PC-9 (cell line): ENCODE results near the gene KIF16B. TPM values are rescaled to one million over a fixed set of nuclear protein-coding genes. Genes with fewer than 3 reads are reported as not detected.
"Not testable (repeated sequence)": the region's sequence is repeated elsewhere in the genome, so short reads cannot be mapped to it uniquely, and the experiment has no call there.

ENCODE experiments used
- BruUV-seq: library from RNA; stranded (reverse); fragments of 400-500 nt; replicated peaks from 2 replicates; lab custom pipeline; 2021; lab: Mats Ljungman, UMichigan
- CTCF ChIA-PET: fragments of 300-600 bp; sonication (Branson Sonifier 250); formaldehyde crosslinking; loops from one replicate; lab custom pipeline; 2022; ENCODE audit warnings: antibody characterized with exemption; lab: Charles Lee
- POLR2A ChIA-PET: fragments of 300-600 bp; sonication (Branson Sonifier 250); formaldehyde crosslinking; loops from one replicate; lab custom pipeline; 2022; ENCODE audit warnings: antibody characterized with exemption; ENCODE audit not compliant: unreplicated experiment; lab: Charles Lee
- DNase-seq, 2 experiments: peaks; one replicate each; pipeline versions ENCODE4 v3.0.0 to v3.0.0-alpha.2; 2015 to 2022; ENCODE audit warnings: mixed read lengths in 1 of 2
- H2AFZ ChIP-seq: fragments of 200-600 bp; sonication (generic); 2 replicates; pipeline ENCODE4 v1.8.1; 2017; ENCODE audit warnings: antibody characterized with exemption
- H3F3A ChIP-seq: fragments of 200-600 bp; sonication (generic); 2 replicates; pipeline ENCODE4 v1.8.1; 2017; ENCODE audit warnings: antibody characterized with exemption, mild to moderate bottlenecking, low read depth; ENCODE audit not compliant: insufficient read depth
- H3K27ac ChIP-seq: fragments of 200-600 bp; sonication (generic); 2 replicates; pipeline ENCODE4 v1.6.1; 2016; ENCODE audit warnings: mixed run types
- H3K27me3 ChIP-seq: fragments of 200-600 bp; sonication (generic); 2 replicates; pipeline ENCODE4 v1.6.1; 2016; ENCODE audit warnings: low read depth, mixed run types; ENCODE audit not compliant: insufficient read depth
- H3K36me3 ChIP-seq: fragments of 200-600 bp; sonication (generic); 2 replicates; pipeline ENCODE4 v1.6.1; 2016; ENCODE audit warnings: low read depth, mixed run types
- H3K4me1 ChIP-seq: fragments of 200-600 bp; sonication (generic); replicated peaks from 2 replicates; pipeline ENCODE4 v1.6.1; 2016; ENCODE audit warnings: mixed run types; ENCODE audit not compliant: insufficient read depth
- H3K4me2 ChIP-seq: fragments of 200-600 bp; sonication (generic); 2 replicates; pipeline ENCODE4 v1.6.1; 2017; ENCODE audit warnings: mixed run types
- H3K4me3 ChIP-seq: fragments of 200-600 bp; sonication (generic); 2 replicates; pipeline ENCODE4 v1.6.1; 2016; ENCODE audit warnings: mixed run types
- H3K79me2 ChIP-seq: fragments of 200-600 bp; sonication (generic); 2 replicates; pipeline ENCODE4 v1.6.1; 2017; ENCODE audit warnings: low read depth, mixed run types
- H3K9me2 ChIP-seq: fragments of 200-600 bp; sonication (generic); 2 replicates; pipeline ENCODE4 v1.8.1; 2017; ENCODE audit warnings: mild to moderate bottlenecking; ENCODE audit not compliant: insufficient read depth
- H3K9me3 ChIP-seq: fragments of 200-600 bp; sonication (generic); 2 replicates; pipeline ENCODE4 v1.8.1; 2016; ENCODE audit warnings: low read depth; ENCODE audit not compliant: insufficient read depth
- H4K20me1 ChIP-seq: fragments of 200-600 bp; sonication (generic); 2 replicates; pipeline ENCODE4 v1.8.1; 2017; ENCODE audit not compliant: insufficient read depth
- CTCF ChIP-seq: fragments of 200-600 bp; sonication (generic); conservative IDR thresholded peaks from 2 replicates; pipeline ENCODE4 v1.6.1; 2017; ENCODE audit warnings: mixed run types, antibody characterized with exemption, mild to moderate bottlenecking, moderate library complexity
- EZH2 ChIP-seq: fragments of 200-600 bp; sonication (generic); IDR thresholded peaks from 2 replicates; pipeline ENCODE4 v1.8.0; 2017; ENCODE audit warnings: antibody characterized with exemption, low read depth
- intact Hi-C: fragments of 100-400 bp; cut with micrococcal nuclease; formaldehyde crosslinking; loops from one replicate; pipeline ENCODE4 v1.10.0; 2022; ENCODE audit not compliant: unreplicated experiment
- total RNA-seq: library from RNA; stranded (reverse); gene quantifications from 2 replicates; pipeline ENCODE4 v1.2.3, GENCODE V29; 2021

Gene KIF16B
- total RNA-seq, 1 experiment from 2014 or later, result 17.6 TPM

- CTCF ChIA-PET, result no interaction called here
- Histone ChIP-seq H3K36me3 (no peaks in the 10 kb centered on the region), H3K4me2 (no peak overlapping the region), H3K9me3 (no peaks in the 10 kb centered on the region), H3K27me3 (peaks cover 4% of the 10 kb centered on the region; the same call in 1 of the 2 replicates), H3K4me3 (no peak overlapping the region), H3K79me2 (no peaks in the 10 kb centered on the region), H4K20me1 (no peaks in the 10 kb centered on the region), H2AFZ (no peak overlapping the region), H3K27ac (no peak overlapping the region), H3K9me2 (0 out of 2 replicates have a peak, but pooled peaks cover 7% of the 10 kb centered on the region), H3K4me1 (no peaks in the 10 kb centered on the region), H3F3A (no peaks in the 10 kb centered on the region)
- POLR2A ChIA-PET, result no interaction called here
- no peak for TF ChIP-seq EZH2
- no peak for TF ChIP-seq CTCF
- no peak for DNase-seq
- intact Hi-C loops, result no loop called here
- no TSS peak for BruUV-seq
These were observed 26.0 kb upstream of the KIF16B start for GRCh38 chr20:16599257-16599656.

GRCh38 chr20:16596991-16597390, 23.7 kb upstream of the KIF16B start:
- DNase-seq, result no peak
- no peaks in the 10 kb centered on the region for H4K20me1 ChIP-seq
- H3K27me3 ChIP-seq, result peaks cover 4% of the 10 kb centered on the region; the same call in 1 of the 2 replicates
- TF ChIP-seq CTCF (no peak), EZH2 (no peak)
- no TSS peak for BruUV-seq
- H3K4me2 ChIP-seq, result no peak overlapping the region
- no peak overlapping the region for H3K27ac ChIP-seq
- H3K9me3 ChIP-seq, result no peaks in the 10 kb centered on the region
- H3K4me1 ChIP-seq, result no peaks in the 10 kb centered on the region
- 0 out of 2 replicates have a peak, but pooled peaks cover 7% of the 10 kb centered on the region for H3K9me2 ChIP-seq
- H3F3A ChIP-seq, result no peaks in the 10 kb centered on the region
- no peak overlapping the region for H2AFZ ChIP-seq
- ChIA-PET CTCF (no interaction called here), POLR2A (no interaction called here)
- no peaks in the 10 kb centered on the region for H3K36me3 ChIP-seq
- H3K4me3 ChIP-seq, result no peak overlapping the region
- H3K79me2 ChIP-seq, result no peaks in the 10 kb centered on the region
- intact Hi-C loops, result no loop called here

- CTCF ChIA-PET, H3K4me1 ChIP-seq, DNase-seq, H3F3A ChIP-seq, intact Hi-C loops, H3K9me3 ChIP-seq, H3K27ac ChIP-seq, H3K79me2 ChIP-seq, H3K9me2 ChIP-seq, H3K4me3 ChIP-seq, H3K36me3 ChIP-seq, BruUV-seq, POLR2A ChIA-PET, H4K20me1 ChIP-seq, H3K27me3 ChIP-seq, H3K4me2 ChIP-seq, H2AFZ ChIP-seq: not testable (repeated sequence)
These were observed 23.2 kb upstream of the KIF16B start for GRCh38 chr20:16596404-16596803.

GRCh38 chr20:16595376-16595775, 22.1 kb upstream of the KIF16B start:
- no peak overlapping the region for H3K4me2 ChIP-seq
- no peaks in the 10 kb centered on the region for H3K9me3 ChIP-seq
- H3K79me2 ChIP-seq, result no peaks in the 10 kb centered on the region
- H3K27me3 ChIP-seq, result no peaks in the 10 kb centered on the region; the same call in 1 of the 2 replicates
- TF ChIP-seq EZH2 (no peak), CTCF (no peak)
- BruUV-seq, result no TSS peak
- H3K4me1 ChIP-seq, result no peaks in the 10 kb centered on the region
- ChIA-PET POLR2A (no interaction called here), CTCF (no interaction called here)
- no peak overlapping the region for H3K4me3 ChIP-seq
- no peaks in the 10 kb centered on the region for H3F3A ChIP-seq
- no peak for DNase-seq
- no peaks in the 10 kb centered on the region for H4K20me1 ChIP-seq
- H3K27ac ChIP-seq, result no peak overlapping the region
- H2AFZ ChIP-seq, result no peak overlapping the region
- H3K9me2 ChIP-seq, result 0 out of 2 replicates have a peak, but pooled peaks cover 7% of the 10 kb centered on the region
- intact Hi-C loops, result no loop called here
- no peaks in the 10 kb centered on the region for H3K36me3 ChIP-seq
